Lung microvascular endothelial cell (primary cell): Measurements from ENCODE around the gene SFTA2. TPM values are rescaled to one million over a fixed set of nuclear protein-coding genes. Genes with fewer than 3 reads are reported as not detected.
"Not testable (repeated sequence)": the region's sequence is repeated elsewhere in the genome, so short reads cannot be mapped to it uniquely, and the experiment has no call there.

Experiments used
- DNase-seq, 2 donors: peaks; one replicate each; pipeline versions ENCODE4 v3.0.0 to v3.0.0-alpha.2; 2010; ENCODE audit warnings: low read depth in 2 of 2
- total RNA-seq: library from RNA; depleted of rRNA; stranded (reverse); fragments of >200 nt; gene quantifications from 2 replicates; pipeline ENCODE4 v1.2.1, GENCODE V29; 2014

The SFTA2 gene
- total RNA-seq, 1 donor from 2014 or later = not detected

DNA sequence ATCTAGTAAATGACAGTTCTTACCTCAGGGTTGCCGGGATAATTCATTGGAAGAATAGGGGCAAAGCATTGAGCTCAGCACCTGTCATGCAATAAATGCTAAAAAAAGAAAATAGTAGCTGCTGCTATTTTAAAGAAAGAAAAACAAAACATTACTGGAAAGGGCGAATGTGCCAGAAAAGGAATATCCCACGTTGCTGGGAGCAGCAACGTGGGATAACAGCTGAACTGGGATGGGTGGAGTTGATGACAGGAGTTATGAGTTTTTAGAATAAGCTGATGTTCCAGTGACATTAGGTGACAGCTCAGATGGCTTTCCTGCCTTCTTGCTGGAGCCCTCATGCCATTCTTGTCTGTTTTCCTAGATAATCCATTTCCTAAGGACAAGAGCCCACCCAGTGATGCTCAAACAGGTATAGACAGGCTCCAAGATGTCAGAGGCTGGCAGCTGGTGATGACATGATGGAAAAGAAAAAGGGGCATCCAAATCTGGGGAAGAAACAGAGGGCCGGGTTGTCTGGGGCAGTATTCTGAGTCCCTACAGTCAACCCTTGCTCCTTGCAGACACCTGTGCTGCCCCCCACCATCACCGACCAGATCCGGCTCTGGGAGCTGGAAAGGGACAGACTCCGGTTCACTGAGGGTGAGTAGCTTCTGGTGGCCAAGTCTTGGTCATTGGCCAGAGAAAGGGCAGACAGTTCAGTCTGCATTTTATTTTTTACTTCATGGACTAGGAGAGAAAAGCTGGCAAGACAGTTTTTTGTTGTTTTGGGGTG is 19.0 kb downstream of the SFTA2 start:
- DNase-seq = no peak

DNA sequence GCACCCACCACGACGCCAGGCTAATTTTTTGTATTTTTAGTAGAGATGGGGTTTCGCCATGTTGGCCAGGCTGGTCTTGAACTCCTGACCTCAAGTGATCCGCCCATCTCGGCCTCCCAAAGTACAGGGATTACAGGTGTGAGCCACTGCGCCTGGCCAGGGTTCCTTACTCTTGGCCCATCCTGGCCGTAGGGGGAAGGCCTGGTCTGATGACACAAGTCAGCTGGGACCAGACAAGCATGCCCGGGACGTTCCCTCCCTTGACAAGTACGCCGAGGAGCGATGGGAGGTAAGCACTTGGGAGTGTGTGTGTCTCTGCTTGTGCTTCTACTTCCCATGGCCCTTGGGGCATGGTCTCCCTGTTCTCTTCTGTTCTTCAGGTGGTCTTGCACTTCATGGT is 21.5 kb downstream of the SFTA2 start:
- not testable (repeated sequence) for DNase-seq

DNA sequence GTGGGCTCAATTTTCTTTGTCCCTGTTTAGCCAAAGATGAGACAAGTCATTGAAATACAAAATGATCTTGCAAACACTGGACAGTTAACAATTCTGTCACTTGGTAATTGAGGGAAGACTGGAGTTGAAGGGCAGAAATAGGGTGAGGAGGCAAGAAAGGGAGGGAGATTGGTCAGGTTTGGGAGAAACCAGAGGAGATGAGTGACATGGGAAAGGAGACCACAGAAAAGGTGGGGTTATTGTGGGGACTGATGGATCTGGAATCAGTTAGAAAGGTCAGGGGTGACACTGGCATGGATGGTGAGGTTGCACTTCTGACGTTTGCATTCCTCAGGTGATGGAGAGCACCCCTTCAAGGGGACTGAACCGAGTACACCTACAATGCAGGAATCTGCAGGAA is 23.3 kb downstream of the SFTA2 start:
- DNase-seq = no peak

DNA sequence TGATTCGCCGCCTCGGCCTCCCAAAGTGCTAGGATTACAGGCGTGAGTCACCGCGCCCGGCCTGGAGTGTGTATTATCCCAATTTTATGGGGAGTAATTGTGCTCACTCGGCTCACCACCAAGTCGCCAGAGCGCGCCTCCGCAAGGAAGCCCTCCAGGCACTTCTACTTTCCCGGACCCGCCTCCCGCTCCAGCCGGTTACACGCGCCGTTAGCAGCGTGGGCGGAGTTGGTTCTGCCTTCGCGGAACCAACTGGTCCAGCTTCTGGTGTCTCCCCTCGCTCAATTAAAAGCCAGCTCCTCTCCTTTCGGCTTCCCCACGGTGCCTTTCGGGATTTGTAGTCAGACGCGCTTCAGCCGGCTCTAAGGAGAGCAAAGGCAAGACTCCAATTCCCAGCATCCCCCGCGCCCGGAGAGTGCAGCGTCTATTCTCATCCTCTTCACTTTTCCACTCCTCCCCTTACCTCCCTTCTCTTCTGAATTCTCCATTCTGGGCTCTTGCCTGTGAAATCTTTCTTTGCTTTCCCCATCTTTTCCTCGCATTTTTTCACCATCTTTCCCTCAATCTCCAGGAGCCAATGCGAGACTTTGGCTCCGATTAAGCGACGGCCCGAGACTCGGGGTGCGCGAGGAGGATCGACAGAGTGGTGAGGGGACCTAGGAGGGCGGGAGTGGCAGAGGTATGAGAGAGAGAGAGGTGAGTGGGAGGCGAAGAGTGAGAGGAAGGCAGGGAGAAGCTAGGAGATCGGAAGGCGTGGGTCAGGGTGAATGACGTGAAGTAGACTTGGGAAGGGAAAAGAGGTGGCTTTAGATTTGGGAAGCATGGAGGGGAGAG is 24.0 kb downstream of the SFTA2 start, which contains the start of gene GTF2H4:
Gene GTF2H4, plus strand, starts transcription at position 450 of the 834 bp plus-strand sequence.
- DNase-seq = peak; percentile 98 to 99

DNA sequence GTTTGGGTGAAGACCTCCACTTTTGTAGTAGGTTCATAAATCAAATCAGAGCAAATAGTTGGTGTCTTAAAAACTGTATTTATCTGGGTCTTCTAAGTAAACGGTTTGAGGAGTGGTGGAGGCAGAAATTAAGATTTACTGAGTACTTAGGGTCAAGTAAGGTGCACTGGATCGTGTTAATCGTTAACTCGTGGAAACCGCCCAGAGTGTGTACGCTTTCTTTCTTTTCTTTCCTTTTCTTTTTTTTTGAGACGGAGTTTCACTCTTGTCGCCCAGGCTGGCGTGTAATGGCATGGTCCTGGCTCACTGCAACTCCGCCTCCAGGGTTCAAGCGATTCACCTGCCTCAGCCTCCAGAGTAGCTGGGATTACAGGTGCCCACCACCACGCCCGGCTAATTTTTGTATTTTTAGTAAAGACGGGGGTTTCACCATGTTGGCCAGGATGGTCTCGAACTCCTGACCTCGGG is 24.6 kb downstream of the SFTA2 start:
- DNase-seq = not testable (repeated sequence)

DNA sequence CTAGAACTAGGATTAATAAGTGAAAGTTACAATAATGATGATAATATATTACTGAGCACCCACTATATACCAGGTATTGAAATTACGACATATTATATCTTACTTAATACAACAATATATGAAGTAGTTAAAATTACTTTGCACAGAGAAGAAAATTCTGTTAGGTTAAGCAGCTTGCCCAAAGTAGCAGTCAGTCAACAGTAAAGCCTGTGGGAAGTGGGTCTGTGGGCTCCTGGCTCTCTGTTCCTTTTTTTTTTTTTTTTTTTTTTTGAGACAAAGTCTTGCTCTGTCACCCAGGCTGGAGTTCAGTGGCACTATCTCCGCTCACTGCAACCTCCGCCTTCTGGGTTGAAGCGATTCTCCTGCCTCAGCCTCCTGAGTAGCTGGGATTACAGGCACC is 28.7 kb downstream of the SFTA2 start:
- DNase-seq = no peak

DNA sequence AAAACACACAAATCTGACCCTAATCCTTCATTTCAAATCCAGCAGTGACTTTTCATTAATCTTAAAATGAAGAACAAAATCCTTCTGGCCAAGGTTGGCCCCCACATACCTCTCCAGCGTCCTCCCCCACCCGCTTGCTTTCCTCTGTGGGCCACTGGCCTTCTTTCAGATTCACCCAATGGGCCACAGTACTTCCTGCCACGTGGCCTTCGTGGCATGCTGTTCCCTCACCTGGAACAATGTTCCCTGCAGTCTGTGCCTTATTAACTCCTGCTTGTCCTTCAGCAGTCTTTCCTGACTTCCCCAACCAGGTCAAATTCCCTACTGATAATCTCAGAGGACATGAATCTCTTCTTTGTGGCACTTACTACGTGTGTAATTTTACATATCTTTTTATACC is 29.3 kb downstream of the SFTA2 start:
- DNase-seq = no peak

DNA sequence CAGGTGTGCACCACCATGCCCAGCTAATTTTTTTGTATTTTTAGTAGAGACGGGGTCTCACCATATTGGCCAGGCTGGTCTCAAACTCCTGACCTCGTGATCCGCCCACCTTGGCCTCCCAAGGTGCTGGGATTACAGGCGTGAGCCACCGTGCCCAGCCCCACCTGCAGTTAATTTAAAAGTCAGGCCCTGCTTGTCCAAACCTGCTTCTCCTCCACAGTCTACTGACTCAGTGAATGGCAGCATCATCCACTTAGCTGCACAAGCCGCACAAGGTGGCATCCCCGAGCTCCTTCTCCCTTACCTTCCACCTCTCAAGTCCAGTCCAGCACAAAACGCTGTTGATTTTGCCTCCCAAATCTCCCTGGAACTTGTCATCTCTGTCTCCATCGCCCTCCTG is 29.8 kb downstream of the SFTA2 start:
- not testable (repeated sequence) for DNase-seq

DNA sequence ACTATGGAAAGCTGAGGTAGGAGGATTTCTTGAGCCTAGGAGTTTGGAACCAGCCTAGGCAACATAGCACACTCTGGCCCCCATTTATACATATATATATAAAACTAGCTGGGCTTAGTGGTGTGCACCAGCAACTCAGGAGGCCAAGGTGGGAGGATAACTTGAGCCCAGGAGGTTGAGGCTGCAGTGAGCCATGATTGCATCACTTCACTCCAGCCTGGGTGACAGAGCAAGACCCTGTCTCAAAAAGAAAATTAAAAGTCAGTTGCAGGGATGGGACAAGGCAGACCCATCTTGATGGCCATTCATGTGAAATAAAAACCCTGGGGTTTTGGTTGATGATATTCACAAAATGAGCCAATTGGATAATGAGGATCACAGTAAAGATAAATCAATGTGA is 30.5 kb downstream of the SFTA2 start:
- no peak for DNase-seq

DNA sequence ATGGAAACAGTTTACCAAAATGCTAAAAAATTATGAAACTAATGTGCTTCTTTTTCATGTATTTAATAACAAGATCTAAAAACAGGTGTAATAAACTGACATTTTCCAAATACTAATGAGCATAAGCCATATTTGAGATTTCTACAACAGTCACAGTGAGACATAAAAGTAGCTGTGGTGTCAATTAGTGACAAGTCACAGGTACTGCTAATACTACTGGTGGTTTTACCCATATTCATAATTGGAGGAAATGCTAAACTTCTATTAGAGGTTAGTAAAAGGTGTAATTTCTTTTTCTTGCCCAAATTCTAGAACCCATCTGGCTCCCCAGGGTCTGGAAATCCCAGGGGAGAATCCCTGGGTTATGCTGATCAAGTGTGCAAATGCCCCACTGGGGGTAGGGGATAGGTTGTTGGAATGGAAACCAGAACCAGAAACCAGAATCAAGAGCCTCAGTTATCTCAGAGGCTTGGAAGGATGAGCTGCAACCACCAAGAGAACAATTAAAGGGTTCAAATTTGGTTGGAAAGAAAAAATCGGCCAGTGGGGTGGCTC is 31.0 kb downstream of the SFTA2 start:
- DNase-seq = no peak

DNA sequence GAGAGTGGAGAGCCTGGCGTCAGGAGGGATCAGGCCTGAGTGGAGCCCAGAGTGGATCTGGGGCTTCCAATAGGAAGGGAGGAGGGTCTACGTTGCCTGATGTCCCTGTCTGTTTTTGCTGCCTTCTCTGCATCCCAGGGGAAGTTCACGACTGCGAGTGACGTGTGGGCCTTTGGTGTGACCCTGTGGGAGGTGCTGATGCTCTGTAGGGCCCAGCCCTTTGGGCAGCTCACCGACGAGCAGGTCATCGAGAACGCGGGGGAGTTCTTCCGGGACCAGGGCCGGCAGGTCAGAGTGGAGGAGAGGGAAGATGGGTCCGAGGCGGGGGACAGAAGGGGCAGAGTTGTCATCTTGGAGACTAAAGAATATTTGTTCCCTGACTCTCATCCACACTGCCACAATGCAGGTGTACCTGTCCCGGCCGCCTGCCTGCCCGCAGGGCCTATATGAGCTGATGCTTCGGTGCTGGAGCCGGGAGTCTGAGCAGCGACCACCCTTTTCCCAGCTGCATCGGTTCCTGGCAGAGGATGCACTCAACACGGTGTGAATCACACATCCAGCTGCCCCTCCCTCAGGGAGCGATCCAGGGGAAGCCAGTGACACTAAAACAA is 33.1 kb downstream of the SFTA2 start:
- no peak for DNase-seq

DNA sequence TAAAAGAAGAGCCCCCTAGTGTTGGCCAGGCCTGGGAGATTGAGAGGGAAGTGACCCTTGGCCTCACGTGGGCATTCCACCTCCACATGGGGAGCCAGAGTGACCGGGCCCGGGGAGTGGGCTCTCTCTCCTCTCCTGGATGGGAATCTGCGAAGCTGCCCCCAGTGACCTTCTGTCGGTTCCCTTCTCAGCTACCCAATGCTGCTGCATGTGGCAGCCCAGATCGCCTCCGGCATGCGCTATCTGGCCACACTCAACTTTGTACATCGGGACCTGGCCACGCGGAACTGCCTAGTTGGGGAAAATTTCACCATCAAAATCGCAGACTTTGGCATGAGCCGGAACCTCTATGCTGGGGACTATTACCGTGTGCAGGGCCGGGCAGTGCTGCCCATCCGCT is 34.1 kb downstream of the SFTA2 start:
- no peak for DNase-seq

DNA sequence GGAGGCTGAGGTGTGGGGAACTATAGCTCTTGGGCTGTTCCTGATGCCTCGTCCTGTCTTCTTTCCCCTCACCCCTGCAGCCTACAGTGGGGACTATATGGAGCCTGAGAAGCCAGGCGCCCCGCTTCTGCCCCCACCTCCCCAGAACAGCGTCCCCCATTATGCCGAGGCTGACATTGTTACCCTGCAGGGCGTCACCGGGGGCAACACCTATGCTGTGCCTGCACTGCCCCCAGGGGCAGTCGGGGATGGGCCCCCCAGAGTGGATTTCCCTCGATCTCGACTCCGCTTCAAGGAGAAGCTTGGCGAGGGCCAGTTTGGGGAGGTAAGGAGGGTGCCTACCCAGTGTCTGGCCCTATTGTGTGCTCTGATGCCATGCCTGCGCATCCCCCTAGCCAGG is 35.4 kb downstream of the SFTA2 start:
- no peak for DNase-seq

DNA sequence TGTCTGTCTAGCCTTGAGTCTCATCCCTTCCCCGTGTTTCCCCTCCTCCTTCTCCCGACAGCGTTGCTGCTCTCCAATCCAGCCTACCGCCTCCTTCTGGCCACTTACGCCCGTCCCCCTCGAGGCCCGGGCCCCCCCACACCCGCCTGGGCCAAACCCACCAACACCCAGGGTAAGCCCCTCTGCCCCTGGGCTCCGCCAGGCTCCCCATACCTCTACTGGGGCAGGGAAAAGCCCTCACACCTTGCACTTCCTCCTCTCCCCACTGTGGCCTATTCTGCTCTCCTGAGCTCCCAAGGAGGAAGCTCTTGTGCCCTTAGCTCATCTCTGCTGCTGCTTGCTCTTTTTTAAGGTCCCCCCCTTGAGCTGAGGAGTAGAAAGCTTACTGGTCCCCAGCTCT is 36.6 kb downstream of the SFTA2 start:
- DNase-seq = no peak

DNA sequence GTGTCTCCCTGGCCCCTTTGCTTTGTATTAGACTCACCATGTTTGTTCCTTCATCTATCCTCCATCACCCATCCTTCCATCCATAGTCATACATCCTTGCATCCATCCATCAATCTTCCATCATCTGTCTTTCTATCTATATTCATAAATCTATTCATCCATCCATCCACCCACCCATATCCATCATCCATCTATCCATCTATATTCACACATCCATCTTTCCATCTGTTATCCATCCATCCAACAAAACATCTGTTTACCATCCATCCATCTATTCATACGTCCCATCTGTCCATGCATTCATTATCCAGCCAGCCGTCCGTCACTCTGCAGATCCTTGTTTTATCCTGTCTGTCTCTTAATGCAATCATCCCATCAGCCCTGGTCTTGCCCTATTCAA is 37.0 kb downstream of the SFTA2 start:
- no peak for DNase-seq

DNA sequence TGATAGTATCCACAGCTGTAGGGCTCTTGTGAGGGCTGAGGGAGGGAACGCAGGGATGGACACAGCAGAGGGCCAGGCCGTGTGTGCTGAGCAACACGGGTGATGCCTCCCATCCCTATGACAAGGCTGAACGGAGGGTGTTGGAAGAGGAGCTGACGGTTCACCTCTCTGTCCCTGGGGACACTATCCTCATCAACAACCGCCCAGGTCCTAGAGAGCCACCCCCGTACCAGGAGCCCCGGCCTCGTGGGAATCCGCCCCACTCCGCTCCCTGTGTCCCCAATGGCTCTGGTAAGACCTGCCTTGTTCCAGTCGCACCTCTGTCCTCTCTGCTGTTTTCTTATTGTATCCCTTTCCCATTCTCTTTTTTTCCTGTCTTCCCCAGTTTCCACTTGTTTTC is 37.6 kb downstream of the SFTA2 start:
- no peak for DNase-seq

DNA sequence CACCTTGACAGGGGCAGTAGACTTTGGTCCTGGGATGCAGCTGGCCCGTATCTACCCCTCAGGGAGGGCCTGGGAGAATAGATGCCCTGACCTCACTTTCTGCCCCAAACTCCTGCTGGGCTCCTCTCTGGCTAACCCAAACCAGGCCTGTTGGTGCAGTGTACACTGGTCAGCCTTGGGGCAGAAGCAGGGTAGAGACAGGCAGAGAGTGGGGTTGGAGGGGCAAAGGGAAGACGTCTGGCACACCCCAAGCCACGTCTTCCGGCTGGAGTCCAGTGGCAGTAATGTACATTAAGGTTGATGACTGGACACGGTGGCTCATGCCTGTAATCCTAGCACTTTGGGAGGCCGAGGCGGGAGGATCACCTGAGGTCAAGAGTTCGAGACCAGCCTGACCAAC is 38.3 kb downstream of the SFTA2 start:
- no peak for DNase-seq

DNA sequence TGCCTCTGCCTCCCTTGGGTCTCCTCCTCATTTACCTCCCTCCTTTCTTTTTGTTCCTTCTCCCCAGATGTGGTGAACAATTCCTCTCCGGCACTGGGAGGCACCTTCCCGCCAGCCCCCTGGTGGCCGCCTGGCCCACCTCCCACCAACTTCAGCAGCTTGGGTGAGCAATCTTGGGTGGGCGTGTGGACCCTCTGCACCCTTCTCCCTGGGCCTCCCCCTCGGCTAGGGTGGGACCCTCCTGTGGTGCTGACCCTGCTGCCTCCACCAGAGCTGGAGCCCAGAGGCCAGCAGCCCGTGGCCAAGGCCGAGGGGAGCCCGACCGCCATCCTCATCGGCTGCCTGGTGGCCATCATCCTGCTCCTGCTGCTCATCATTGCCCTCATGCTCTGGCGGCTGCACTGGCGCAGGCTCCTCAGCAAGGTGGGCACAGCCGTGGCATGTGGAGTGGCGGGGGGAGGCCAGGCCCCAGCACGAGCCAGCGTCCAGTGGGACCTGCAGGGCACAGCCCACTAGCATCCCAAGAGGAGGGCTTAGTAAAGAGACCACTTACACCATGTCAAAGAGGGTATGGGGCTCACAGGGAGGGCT is 38.9 kb downstream of the SFTA2 start:
- DNase-seq = no peak

DNA sequence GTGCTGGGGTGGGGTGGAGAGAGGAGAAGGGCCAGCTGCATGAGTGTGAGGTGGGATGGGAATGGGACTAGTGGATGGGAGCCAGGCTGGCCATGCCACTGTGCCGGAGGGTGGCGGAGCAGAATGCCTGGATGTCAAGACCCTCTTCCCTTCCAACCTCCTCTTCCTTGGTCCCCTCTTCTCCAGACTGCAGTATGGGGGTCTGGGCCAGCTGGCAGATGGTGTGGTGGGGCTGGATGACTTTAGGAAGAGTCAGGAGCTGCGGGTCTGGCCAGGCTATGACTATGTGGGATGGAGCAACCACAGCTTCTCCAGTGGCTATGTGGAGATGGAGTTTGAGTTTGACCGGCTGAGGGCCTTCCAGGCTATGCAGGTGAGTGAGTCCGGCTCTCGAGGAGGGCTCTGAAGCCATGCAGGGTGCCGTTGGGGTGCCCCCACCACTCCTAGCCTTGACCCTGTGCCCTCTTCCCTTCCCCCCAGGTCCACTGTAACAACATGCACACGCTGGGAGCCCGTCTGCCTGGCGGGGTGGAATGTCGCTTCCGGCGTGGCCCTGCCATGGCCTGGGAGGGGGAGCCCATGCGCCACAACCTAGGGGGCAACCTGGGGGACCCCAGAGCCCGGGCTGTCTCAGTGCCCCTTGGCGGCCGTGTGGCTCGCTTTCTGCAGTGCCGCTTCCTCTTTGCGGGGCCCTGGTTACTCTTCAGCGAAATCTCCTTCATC is 40.0 kb downstream of the SFTA2 start:
- no peak for DNase-seq

DNA sequence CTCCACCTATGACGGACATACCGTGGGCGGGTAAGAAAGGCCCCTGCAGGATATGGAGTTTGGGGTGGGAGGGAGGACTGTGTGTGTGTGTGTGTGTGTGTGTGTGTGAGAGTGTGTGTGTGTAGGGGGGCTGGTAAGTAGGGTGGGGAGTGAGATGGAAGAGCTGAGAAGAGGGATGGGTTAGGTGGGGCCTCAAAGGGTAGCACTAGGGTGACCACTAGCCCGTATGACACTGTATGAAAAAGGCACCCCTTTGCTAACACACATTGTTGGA is 40.6 kb downstream of the SFTA2 start:
- DNase-seq = no peak
